Mononuclear cell (primary cell): ENCODE results near the gene RPL22. TPM values are rescaled to one million over a fixed set of nuclear protein-coding genes. Genes with fewer than 3 reads are reported as not detected.

Source experiments
- H3K27me3 ChIP-seq: 2 replicates; pipeline ENCODE4 v1.6.0; 2011; ENCODE audit warnings: low read length, control low read depth; ENCODE audit not compliant: insufficient read depth
- H3K4me1 ChIP-seq: 2 replicates; pipeline ENCODE4 v1.5.1; 2011; ENCODE audit warnings: mild to moderate bottlenecking, low read length, control low read depth; ENCODE audit not compliant: insufficient read depth
- H3K4me3 ChIP-seq: 2 replicates; pipeline ENCODE4 v1.5.1; 2011; ENCODE audit warnings: mild to moderate bottlenecking, low read length, moderate library complexity
- H3K9me3 ChIP-seq: 2 replicates; pipeline ENCODE4 v1.5.1; 2011; ENCODE audit warnings: low read depth, mild to moderate bottlenecking, control low read depth, low read length
- total RNA-seq: library from RNA; depleted of rRNA; stranded (reverse); fragments of >200 nt; gene quantifications from one replicate; pipeline ENCODE4 v1.2.3, GENCODE V29; 2012

The RPL22 gene
- total RNA-seq, 1 donor: 224 TPM

- H3K9me3 ChIP-seq: no peaks in the 10 kb centered on the region
- no peaks in the 10 kb centered on the region for H3K4me1 ChIP-seq
- peaks cover 33% of the 10 kb centered on the region for H3K27me3 ChIP-seq
- no peak overlapping the region for H3K4me3 ChIP-seq
Measured at GRCh38 chr1:6176779-6177178, 22.6 kb downstream of the RPL22 start.

GRCh38 chr1:6175411-6175828 lies 24.0 kb downstream of the RPL22 start:
- H3K4me3 ChIP-seq: no peak overlapping the region
- peaks cover 22% of the 10 kb centered on the region for H3K27me3 ChIP-seq
- peaks cover 5% of the 10 kb centered on the region for H3K4me1 ChIP-seq
- no peaks in the 10 kb centered on the region for H3K9me3 ChIP-seq

GRCh38 chr1:6174621-6175410 lies 24.6 kb downstream of the RPL22 start:
- peaks cover 22% of the 10 kb centered on the region for H3K27me3 ChIP-seq
- no peaks in the 10 kb centered on the region for H3K9me3 ChIP-seq
- H3K4me3 ChIP-seq: no peak overlapping the region
- peaks cover 5% of the 10 kb centered on the region for H3K4me1 ChIP-seq

- H3K4me1 ChIP-seq: peaks cover 5% of the 10 kb centered on the region
- H3K27me3 ChIP-seq: peaks cover 7% of the 10 kb centered on the region
- H3K9me3 ChIP-seq: no peaks in the 10 kb centered on the region
- no peak overlapping the region for H3K4me3 ChIP-seq
Measured at GRCh38 chr1:6172549-6172948, 26.8 kb downstream of the RPL22 start.

GRCh38 chr1:6171548-6172124 lies 27.8 kb downstream of the RPL22 start:
- H3K9me3 ChIP-seq: no peaks in the 10 kb centered on the region
- no peak overlapping the region for H3K4me3 ChIP-seq
- no peaks in the 10 kb centered on the region for H3K27me3 ChIP-seq
- peaks cover 5% of the 10 kb centered on the region for H3K4me1 ChIP-seq

GRCh38 chr1:6170742-6171201 lies 28.6 kb downstream of the RPL22 start:
- no peaks in the 10 kb centered on the region for H3K9me3 ChIP-seq
- H3K27me3 ChIP-seq: no peaks in the 10 kb centered on the region
- H3K4me1 ChIP-seq: peaks cover 5% of the 10 kb centered on the region
- H3K4me3 ChIP-seq: no peak overlapping the region

GRCh38 chr1:6170116-6170741 lies 29.2 kb downstream of the RPL22 start:
- no peaks in the 10 kb centered on the region for H3K9me3 ChIP-seq
- H3K4me3 ChIP-seq: no peak overlapping the region
- no peaks in the 10 kb centered on the region for H3K27me3 ChIP-seq
- peaks cover 5% of the 10 kb centered on the region for H3K4me1 ChIP-seq

GRCh38 chr1:6168947-6169586 lies 30.3 kb downstream of the RPL22 start:
- Histone ChIP-seq H3K4me3 (no peak overlapping the region), H3K9me3 (no peaks in the 10 kb centered on the region), H3K27me3 (no peaks in the 10 kb centered on the region), H3K4me1 (peaks cover 5% of the 10 kb centered on the region)

- no peaks in the 10 kb centered on the region for H3K9me3 ChIP-seq
- H3K4me1 ChIP-seq: peaks cover 5% of the 10 kb centered on the region
- H3K4me3 ChIP-seq: no peak overlapping the region
- no peaks in the 10 kb centered on the region for H3K27me3 ChIP-seq
Measured at GRCh38 chr1:6167391-6168303, 31.7 kb downstream of the RPL22 start.

GRCh38 chr1:6166655-6167390 lies 32.6 kb downstream of the RPL22 start:
- Histone ChIP-seq H3K4me1 (peaks cover 5% of the 10 kb centered on the region), H3K4me3 (no peak overlapping the region), H3K9me3 (no peaks in the 10 kb centered on the region), H3K27me3 (no peaks in the 10 kb centered on the region)

GRCh38 chr1:6166221-6166620 lies 33.2 kb downstream of the RPL22 start:
- Histone ChIP-seq H3K4me1 (peaks cover 5% of the 10 kb centered on the region), H3K27me3 (no peaks in the 10 kb centered on the region), H3K9me3 (no peaks in the 10 kb centered on the region), H3K4me3 (no peak overlapping the region)

GRCh38 chr1:6165441-6165985 lies 33.9 kb downstream of the RPL22 start:
- Histone ChIP-seq H3K27me3 (no peaks in the 10 kb centered on the region), H3K9me3 (no peaks in the 10 kb centered on the region), H3K4me1 (no peaks in the 10 kb centered on the region), H3K4me3 (no peak overlapping the region)

- Histone ChIP-seq H3K27me3 (no peaks in the 10 kb centered on the region), H3K4me1 (no peaks in the 10 kb centered on the region), H3K9me3 (no peaks in the 10 kb centered on the region), H3K4me3 (no peak overlapping the region)
Measured at GRCh38 chr1:6165027-6165426, 34.4 kb downstream of the RPL22 start.
